Measurements from ENCODE around the gene C19orf25. TPM values are rescaled to one million over a fixed set of nuclear protein-coding genes. Genes with fewer than 3 reads are reported as not detected.

Gene C19orf25
- total and polyA plus RNA-seq, 2 of the 13 experiments (the other 11 are each of a cell fraction or from before 2014, with no cell fraction given) = 14.2 to 32.4 TPM

GRCh38 chr19:1455002-1455335 lies 24.0 kb downstream of the C19orf25 start:
- intact Hi-C loops (cut with micrococcal nuclease; ENCODE audit: unreplicated experiment) = no loop called here
- CTCF ChIA-PET (ENCODE audit: low intra/inter-chr PET ratio, low total read pairs) = no interaction called here

More at GRCh38 chr19:1455002-1455335, 24.0 kb downstream of the C19orf25 start:
- H3K4me3 ChIP-seq (replicated peaks in 1 of 3; ENCODE audit: insufficient read depth in 1 of 3, low read depth in 2 of 3, low read length in 3 of 3) = peak overlapping the region in 2 of 3 experiments; percentile 25 to 51; a peak in 2 of 6 replicates
- no peaks in the 10 kb centered on the region for H3K36me3 ChIP-seq (replicated peaks in 1 of 2; ENCODE audit: control insufficient read depth in 1 of 2, insufficient read depth in 2 of 2, low read length in 2 of 2)
- POLR2A ChIA-PET = interaction anchor here (1.6 to 4.0 kb wide), 4 partner anchors 11 to 172 kb away, joined by 7 to 34 read pairs (median 12); partner anchors contain the start of gene REEP6
- peaks cover 48% of the 10 kb centered on the region for H3K4me1 ChIP-seq (ENCODE audit: insufficient read depth, low read length)
- no peak for ATAC-seq
- H3K9ac ChIP-seq (ENCODE audit: insufficient read depth, low read depth, low read length) = no peak overlapping the region
- peak overlapping the region; percentile 38 for H3K4me2 ChIP-seq (ENCODE audit: low read depth, low read length)
- no peak overlapping the region for H2AFZ ChIP-seq (ENCODE audit: low read length)
- H3K79me2 ChIP-seq (ENCODE audit: insufficient read depth, low read length) = no peaks in the 10 kb centered on the region
- H3K27ac ChIP-seq (ENCODE audit: extremely low read length, insufficient read depth, low read length) = no peak overlapping the region
- no TSS peak for BruUV-seq (replicated peaks)
- in situ Hi-C loops (cut with HindIII; ENCODE audit: extremely low pct_ligation_motif_present, low pct_unique_long_range_greater_than_20kb) = loop anchor here (5.0 kb wide), 1 partner anchor 57 kb away; the partner anchor contains the start of gene ADAMTSL5
- FAIRE-seq = no peak
- peaks cover 10% of the 10 kb centered on the region; the same call in 1 of the 2 replicates for H4K20me1 ChIP-seq (ENCODE audit: insufficient read depth, low read length)
- TF ChIP-seq NFE2L1 (CRISPR knock-in tag; IDR thresholded peaks at IDR 0.05; ENCODE audit: borderline replicate concordance) = no peak
- no peak for TF ChIP-seq ETV5 (CRISPR knock-in tag; IDR thresholded peaks at IDR 0.05; ENCODE audit: borderline replicate concordance)
- TF ChIP-seq ZNF407 (CRISPR knock-in tag; IDR thresholded peaks at IDR 0.05; ENCODE audit: not compliant biosample characterization) = peak; percentile 17
- TF ChIP-seq, protein P1, sequence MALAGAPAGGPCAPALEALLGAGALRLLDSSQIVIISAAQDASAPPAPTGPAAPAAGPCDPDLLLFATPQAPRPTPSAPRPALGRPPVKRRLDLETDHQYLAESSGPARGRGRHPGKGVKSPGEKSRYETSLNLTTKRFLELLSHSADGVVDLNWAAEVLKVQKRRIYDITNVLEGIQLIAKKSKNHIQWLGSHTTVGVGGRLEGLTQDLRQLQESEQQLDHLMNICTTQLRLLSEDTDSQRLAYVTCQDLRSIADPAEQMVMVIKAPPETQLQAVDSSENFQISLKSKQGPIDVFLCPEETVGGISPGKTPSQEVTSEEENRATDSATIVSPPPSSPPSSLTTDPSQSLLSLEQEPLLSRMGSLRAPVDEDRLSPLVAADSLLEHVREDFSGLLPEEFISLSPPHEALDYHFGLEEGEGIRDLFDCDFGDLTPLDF (CRISPR knock-in tag; IDR thresholded peaks at IDR 0.05) = no peak
- TF ChIP-seq FOXP4 (CRISPR knock-in tag; IDR thresholded peaks at IDR 0.05) = no peak
- TF ChIP-seq ZNF274 (CRISPR knock-in tag; IDR thresholded peaks at IDR 0.05) = no peak
- TF ChIP-seq ZNF121 (CRISPR knock-in tag; IDR thresholded peaks at IDR 0.05) = 0 out of 2 replicates have a peak, but pooled peaks have one; percentile 10
- no peak for TF ChIP-seq MTF2 (CRISPR knock-in tag; IDR thresholded peaks at IDR 0.05; ENCODE audit: borderline replicate concordance)
- TF ChIP-seq, protein P2, sequence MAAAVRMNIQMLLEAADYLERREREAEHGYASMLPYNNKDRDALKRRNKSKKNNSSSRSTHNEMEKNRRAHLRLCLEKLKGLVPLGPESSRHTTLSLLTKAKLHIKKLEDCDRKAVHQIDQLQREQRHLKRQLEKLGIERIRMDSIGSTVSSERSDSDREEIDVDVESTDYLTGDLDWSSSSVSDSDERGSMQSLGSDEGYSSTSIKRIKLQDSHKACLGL (CRISPR knock-in tag; IDR thresholded peaks at IDR 0.05) = 0 out of 2 replicates have a peak, but pooled peaks have one; percentile 50
- no peak for TF ChIP-seq ZNF33A (CRISPR knock-in tag; IDR thresholded peaks at IDR 0.05; ENCODE audit: borderline replicate concordance)
- no peaks in the 10 kb centered on the region for H3K9me3 ChIP-seq (ENCODE audit: low read length)
- no peak for DNase-seq (ENCODE audit: low spot score)
- 3% methylated on average over 9 of the region's 22 CpGs for WGBS (ENCODE audit: low lambda C conversion rate)
- peaks cover 13 to 64% of the 10 kb centered on the region in 2 experiments for H3K27me3 ChIP-seq (ENCODE audit: control insufficient read depth in 1 of 2, insufficient read depth in 2 of 2, low read length in 2 of 2)
